Ureter (tissue), 1 donor: ENCODE data around the gene OR5B12. TPM values are rescaled to one million over a fixed set of nuclear protein-coding genes. Genes with fewer than 3 reads are reported as not detected.

Experiments used
- total RNA-seq: library from RNA; stranded (reverse); gene quantifications from one replicate; pipeline ENCODE4 v1.2.4, GENCODE V29; 2023
- donor health status: DM: yes; HTN: yes; CAD: no.

The OR5B12 gene
- total RNA-seq, 1 donor from 2014 or later = not detected

Other genes with a start within 250 kb of the OR5B12 start
- not detected for gene OR1S2, start 238.1 kb downstream of the OR5B12 start, total RNA-seq
- not detected for gene OR1S1, start 229.5 kb downstream of the OR5B12 start, total RNA-seq
- not detected for gene OR10Q1, start 213.3 kb downstream of the OR5B12 start, total RNA-seq
- gene OR10W1, start 174.0 kb downstream of the OR5B12 start, total RNA-seq = not detected
- not detected for gene OR5B17, start 83.2 kb downstream of the OR5B12 start, total RNA-seq
- not detected for gene OR5B3, start 35.4 kb downstream of the OR5B12 start, total RNA-seq
- not detected for gene OR5B2, start 14.1 kb downstream of the OR5B12 start, total RNA-seq
- gene OR5B21, start 65.9 kb upstream of the OR5B12 start, total RNA-seq = not detected
- 14.7 TPM for gene LPXN, start 133.6 kb upstream of the OR5B12 start, total RNA-seq
- 48.6 TPM for gene ZFP91, start 136.8 kb upstream of the OR5B12 start, total RNA-seq
- gene CNTF, start 180.4 kb upstream of the OR5B12 start, total RNA-seq = 1.8 TPM